HepG2 (cell line): ENCODE data around the gene PLEKHG2. TPM values are rescaled to one million over a fixed set of nuclear protein-coding genes. Genes with fewer than 3 reads are reported as not detected.

ENCODE experiments used
- ARNT ChIP-seq: fragments of 450-650 bp; IDR thresholded peaks from 2 replicates; pipeline ENCODE4 v1.6.1; 2017
- CHCHD3 ChIP-seq: sonication (generic); formaldehyde crosslinking; IDR thresholded peaks from 2 replicates; pipeline ENCODE4 v1.8.0; 2022; ENCODE audit warnings: mild to moderate bottlenecking, missing genetic modification reagents, moderate library complexity
- IKZF1 ChIP-seq: fragments of 450-650 bp; IDR thresholded peaks from 2 replicates; pipeline ENCODE4 v1.7.1; 2016
- KAT7 ChIP-seq: IDR thresholded peaks from 2 replicates; pipeline ENCODE4 v1.6.1; 2018; ENCODE audit warnings: borderline replicate concordance, missing compliant biosample characterization
- NCOA5 ChIP-seq: sonication (generic); formaldehyde crosslinking; IDR thresholded peaks from 2 replicates; pipeline ENCODE4 v1.4.0; 2020; ENCODE audit warnings: missing genetic modification reagents
- NFYB ChIP-seq: sonication (generic); formaldehyde crosslinking; IDR thresholded peaks from 2 replicates; pipeline ENCODE4 v1.4.0; 2020; ENCODE audit warnings: missing genetic modification reagents
- SIX4 ChIP-seq: sonication (generic); formaldehyde crosslinking; IDR thresholded peaks from 2 replicates; pipeline ENCODE4 v1.4.0; 2020; ENCODE audit warnings: missing genetic modification reagents
- SMARCE1 ChIP-seq: fragments of 450-650 bp; IDR thresholded peaks from 2 replicates; pipeline ENCODE4 v1.6.1; 2017; ENCODE audit warnings: borderline replicate concordance
- SP140L ChIP-seq: sonication (generic); formaldehyde crosslinking; IDR thresholded peaks from 2 replicates; pipeline ENCODE4 v1.4.0; 2020; ENCODE audit warnings: missing genetic modification reagents, borderline replicate concordance
- TCF7L2 ChIP-seq: IDR thresholded peaks from 2 replicates; pipeline ENCODE4 v1.6.1; 2011; ENCODE audit warnings: mild to moderate bottlenecking, low read depth, low read length, moderate library complexity
- TOE1 ChIP-seq: sonication (generic); formaldehyde crosslinking; IDR thresholded peaks from 2 replicates; pipeline ENCODE4 v1.4.0; 2020; ENCODE audit warnings: mild to moderate bottlenecking, missing genetic modification reagents
- TOPORS ChIP-seq: sonication (generic); formaldehyde crosslinking; IDR thresholded peaks from 2 replicates; pipeline ENCODE4 v1.8.0; 2023; ENCODE audit warnings: mild to moderate bottlenecking, missing genetic modification reagents
- TSC22D2 ChIP-seq: sonication (generic); formaldehyde crosslinking; IDR thresholded peaks from 2 replicates; pipeline ENCODE4 v1.5.1; 2020; ENCODE audit warnings: missing genetic modification reagents, mild to moderate bottlenecking, borderline replicate concordance
- ZBED4 ChIP-seq: sonication (generic); formaldehyde crosslinking; IDR thresholded peaks from 2 replicates; pipeline ENCODE4 v1.4.0; 2020; ENCODE audit warnings: missing genetic modification reagents, borderline replicate concordance
- ZBTB25 ChIP-seq: IDR thresholded peaks from 2 replicates; pipeline ENCODE4 v1.6.1; 2018; ENCODE audit warnings: missing genetic modification reagents
- ZBTB7B ChIP-seq: sonication (generic); formaldehyde crosslinking; IDR thresholded peaks from 2 replicates; pipeline ENCODE4 v1.4.0; 2020; ENCODE audit warnings: missing genetic modification reagents
- ZMAT5 ChIP-seq: sonication (generic); formaldehyde crosslinking; IDR thresholded peaks from 2 replicates; pipeline ENCODE4 v1.5.0; 2020; ENCODE audit warnings: mild to moderate bottlenecking, low read depth, missing genetic modification reagents, borderline replicate concordance
- ZNF24 ChIP-seq: fragments of 450-650 bp; IDR thresholded peaks from 2 replicates; pipeline ENCODE4 v1.6.1; 2017; ENCODE audit warnings: antibody characterized with exemption, mild to moderate bottlenecking
- ZNF276 ChIP-seq: sonication (generic); formaldehyde crosslinking; IDR thresholded peaks from 2 replicates; pipeline ENCODE4 v1.4.0; 2020; ENCODE audit warnings: mild to moderate bottlenecking, low read depth, missing genetic modification reagents
- ZNF496 ChIP-seq: sonication (generic); formaldehyde crosslinking; IDR thresholded peaks from 2 replicates; pipeline ENCODE4 v1.8.1; 2023; ENCODE audit warnings: mild to moderate bottlenecking, moderate library complexity, missing genetic modification reagents; ENCODE audit not compliant: insufficient replicate concordance
- ZNF552 ChIP-seq: sonication (generic); formaldehyde crosslinking; IDR thresholded peaks from 2 replicates; pipeline ENCODE4 v1.9.0; 2022; ENCODE audit warnings: missing genetic modification reagents, mild to moderate bottlenecking, borderline replicate concordance
- ZNF577 ChIP-seq: sonication (generic); formaldehyde crosslinking; IDR thresholded peaks from 2 replicates; pipeline ENCODE4 v1.4.0; 2020; ENCODE audit warnings: mild to moderate bottlenecking, low read depth, missing genetic modification reagents, borderline replicate concordance
- ZNF781 ChIP-seq: sonication (generic); formaldehyde crosslinking; IDR thresholded peaks from 2 replicates; pipeline ENCODE4 v1.5.1; 2020; ENCODE audit warnings: borderline replicate concordance, mild to moderate bottlenecking, missing genetic modification reagents; ENCODE audit errors: not compliant biosample characterization
- polyA plus RNA-seq, 8 experiments: library from polyadenylated mRNA; depleted of rRNA in 3 of 8; stranded (reverse) in 7 of 8; unstranded in 1 of 8; fragments of >200 nt; fragmentation: Illumina TruSeq in 4 of 8; extraction: Trizol in 4 of 8; gene quantifications; 2 replicates each; pipeline versions ENCODE4 v1.2.1 to v1.2.3, GENCODE V29; 2011 to 2016; ENCODE audit warnings: low read depth in 4 of 8, missing spikeins in 1 of 8, mixed read lengths in 1 of 8; ENCODE audit not compliant: insufficient read depth in 1 of 8
- total RNA-seq, 5 experiments: library from RNA; depleted of rRNA; stranded (reverse); fragments of >200 nt; fragmentation: Illumina TruSeq; extraction: Trizol; gene quantifications; 2 replicates each; pipeline ENCODE4 v1.2.3, GENCODE V29; 2016; ENCODE audit warnings: low read depth in 1 of 5

PLEKHG2 gene
- total and polyA plus RNA-seq, 2 of the 13 experiments (the other 11 are each of a cell fraction or from before 2014, with no cell fraction given), result 3.6 to 6.8 TPM

- TF ChIP-seq ZBED4 (CRISPR knock-in tag) (no peak; the same call in 1 of the 2 replicates), TCF7L2 (no peak), ZBTB25 (CRISPR knock-in tag) (peak; percentile 24; the same call in 1 of the 2 replicates), ZNF552 (CRISPR knock-in tag) (peak; percentile 93), SMARCE1 (no peak), SIX4 (CRISPR knock-in tag) (peak; percentile 25; the same call in 1 of the 2 replicates), NFYB (peak; percentile 39), TOE1 (no peak), CHCHD3 (no peak), ZNF496 (no peak), ZNF276 (peak; percentile 63; the same call in 1 of the 2 replicates), ZNF577 (CRISPR knock-in tag) (no peak), TOPORS (CRISPR knock-in tag) (no peak; the same call in 1 of the 2 replicates), TSC22D2 (0 out of 2 replicates have a peak, but pooled peaks have one; percentile 57), ZBTB7B (CRISPR knock-in tag) (peak; percentile 76; the same call in 1 of the 2 replicates), ZNF24 (no peak), IKZF1 (no peak), ARNT (no peak), ZMAT5 (CRISPR knock-in tag) (no peak), ZNF781 (CRISPR knock-in tag) (peak; percentile 54), KAT7 (CRISPR knock-in tag) (no peak), NCOA5 (CRISPR knock-in tag) (no peak), SP140L (CRISPR knock-in tag) (0 out of 2 replicates have a peak, but pooled peaks have one; percentile 22)
These were observed 10.7 kb upstream of the PLEKHG2 start (continued) for GRCh38 chr19:39401549-39402345.
